GM23338 (cell line): ENCODE data around the gene CHN1. TPM values are rescaled to one million over a fixed set of nuclear protein-coding genes. Genes with fewer than 3 reads are reported as not detected.

Experiments used
- CTCF ChIP-seq, 2 experiments: fragments of 200-600 bp in 1 of 2; sonication (generic) in 1 of 2; conservative IDR thresholded peaks; 2 replicates each; pipeline versions ENCODE4 v1.5.1 to v1.6.1; 2016 to 2017; ENCODE audit warnings: antibody characterized with exemption in 2 of 2, low read depth in 2 of 2, mild to moderate bottlenecking in 2 of 2, moderate library complexity in 1 of 2
- EZH2 ChIP-seq: fragments of 200-600 bp; sonication (generic); IDR thresholded peaks from one replicate; pipeline ENCODE4 v1.8.0; 2017; ENCODE audit warnings: antibody characterized with exemption, mild to moderate bottlenecking, low read depth; ENCODE audit not compliant: unreplicated experiment
- EZH2phosphoT487 ChIP-seq: fragments of 200-600 bp; sonication (generic); IDR thresholded peaks from one replicate; pipeline ENCODE4 v1.8.1; 2018; ENCODE audit warnings: antibody characterized with exemption; ENCODE audit not compliant: unreplicated experiment
- JUNB ChIP-seq: IDR thresholded peaks from one replicate; pipeline ENCODE4 v1.6.1; 2016; ENCODE audit warnings: antibody characterized with exemption; ENCODE audit not compliant: unreplicated experiment
- NANOG ChIP-seq: IDR thresholded peaks from 2 replicates; pipeline ENCODE4 v1.6.1; 2016; ENCODE audit warnings: antibody characterized with exemption, borderline replicate concordance
- POLR2AphosphoS5 ChIP-seq: IDR thresholded peaks from 2 replicates; pipeline ENCODE4 v1.6.1; 2016; ENCODE audit warnings: antibody characterized with exemption, low read depth
- STAT1 ChIP-seq: IDR thresholded peaks from one replicate; pipeline ENCODE4 v1.6.1; 2016; ENCODE audit warnings: antibody characterized with exemption; ENCODE audit not compliant: unreplicated experiment
- ZNF462 ChIP-seq: fragments of 250-450 bp; sonication (Bioruptor Pico); IDR thresholded peaks from 2 replicates; pipeline ENCODE4 v1.5.0; 2020; ENCODE audit warnings: mild to moderate bottlenecking, moderate library complexity
- polyA plus RNA-seq: library from polyadenylated mRNA; unstranded; fragments of >200 nt; fragmentation: Nextera tagmentation; extraction: Ambion mirVana; gene quantifications from 2 replicates; pipeline ENCODE4 v1.2.1, GENCODE V29; 2016
- total RNA-seq: library from RNA; depleted of rRNA; stranded (reverse); fragments of >200 nt; shearing (Covaris generic); gene quantifications from 2 replicates; pipeline ENCODE4 v1.2.3, GENCODE V29; 2014

CHN1 gene
- total and polyA plus RNA-seq, 2 experiments from 2014 or later = 28.1 to 36.5 TPM

GRCh38 chr2:174970092-174970491, 35.1 kb downstream of the CHN1 start (continued):
- TF ChIP-seq ZNF462 (CRISPR knock-in tag) (no peak), NANOG (no peak), EZH2 (no peak), POLR2AphosphoS5 (no peak), EZH2phosphoT487 (no peak), CTCF (conservative IDR thresholded peaks at IDR 0.05; ENCODE audit: low read depth in 2 of 2) (no peak), STAT1 (no peak), JUNB (no peak)
